Transverse colon (tissue), 4 donors: ENCODE data around the gene AREL1. TPM values are rescaled to one million over a fixed set of nuclear protein-coding genes. Genes with fewer than 3 reads are reported as not detected.

Experiments used
- DNase-seq: peaks from one replicate; pipeline ENCODE4 v3.0.0-alpha.2; 2019
- H3K27ac ChIP-seq, 4 donors: fragments of 200-600 bp; sonication (generic); 2 replicates each; pipeline ENCODE4 v1.5.1; 2016 to 2018; ENCODE audit warnings: inconsistent platforms in 4 of 4
- H3K27me3 ChIP-seq: fragments of 200-600 bp; sonication (generic); 2 replicates; pipeline ENCODE4 v1.5.1; 2017; ENCODE audit warnings: inconsistent platforms
- H3K36me3 ChIP-seq, 4 donors: fragments of 200-600 bp; sonication (generic); 2 replicates each; pipeline ENCODE4 v1.5.1; 2017 to 2019; ENCODE audit warnings: inconsistent platforms in 4 of 4
- H3K4me1 ChIP-seq, 4 donors: fragments of 200-600 bp; sonication (generic); 2 replicates each; pipeline ENCODE4 v1.5.1; 2017 to 2020; ENCODE audit warnings: inconsistent platforms in 4 of 4
- H3K4me3 ChIP-seq, 4 donors: fragments of 200-600 bp; sonication (generic); 1 replicate in 1 of 4; 2 replicates in 3 of 4; pipeline versions ENCODE4 v1.5.1 to v1.6.1; 2017 to 2019; ENCODE audit warnings: inconsistent platforms in 4 of 4
- H3K9me3 ChIP-seq, 2 donors: fragments of 200-600 bp; sonication (generic); 2 replicates each; pipeline ENCODE4 v1.5.1; 2017 to 2019; ENCODE audit warnings: inconsistent platforms in 2 of 2
- EP300 ChIP-seq: sonication (generic); formaldehyde crosslinking; IDR thresholded peaks from one replicate; pipeline ENCODE4 v1.6.1; 2017; ENCODE audit warnings: antibody characterized with exemption, low read depth
- POLR2A ChIP-seq: fragments of 450-650 bp; IDR thresholded peaks from one replicate; pipeline ENCODE4 v1.6.1; 2016; ENCODE audit warnings: antibody characterized with exemption, mild to moderate bottlenecking, moderate library complexity
- POLR2AphosphoS5 ChIP-seq, 3 donors: sonication (generic); formaldehyde crosslinking; IDR thresholded peaks; one replicate each; pipeline ENCODE4 v1.6.1; 2016; ENCODE audit warnings: antibody characterized with exemption in 3 of 3
- WGBS, 2 donors: methylation state at CpG; one replicate each; pipeline ENCODE4 v1.1.5; 2018; ENCODE audit warnings: low coverage in 1 of 2; 5-methylcytosine and 5-hydroxymethylcytosine counted together
- in situ Hi-C, 4 donors: fragments of 200-750 bp; cut with MboI; loops; one replicate each; pipeline versions ENCODE4 v1.15.0 to v1.15.1; 2017; ENCODE audit warnings: low sequenced_read_pairs in 3 of 4, low pct_ligation_motif_present in 1 of 4, low pct_unique_long_range_greater_than_20kb in 1 of 4
- intact Hi-C: fragments of 100-400 bp; cut with DNase I; formaldehyde crosslinking; loops from one replicate; pipeline ENCODE4 v1.15.1; 2023; ENCODE audit warnings: low total_unique reads
- total RNA-seq, 4 donors: library from RNA; depleted of rRNA; stranded (reverse); fragments of >200 nt; gene quantifications; one replicate each; pipeline ENCODE4 v1.1.0, GENCODE V29; 2016
- TF ChIP-seq, protein P1 (sequence below), 5 experiments: fragments of 200-600 bp in 3 of 5; fragments of 450-650 bp in 2 of 5; sonication (generic) in 3 of 5; IDR thresholded peaks; 1 replicate in 2 of 5; 2 replicates in 3 of 5; pipeline ENCODE4 v1.5.1; 2016 to 2017; ENCODE audit warnings: antibody characterized with exemption in 5 of 5, inconsistent platforms in 3 of 5, mild to moderate bottlenecking in 2 of 5, moderate library complexity in 1 of 5

Gene AREL1
- total RNA-seq, 4 donors from 2014 or later, result 22.4 to 57.1 (median 41.1) TPM

- intact Hi-C loops (no loop called here), in situ Hi-C loops (no loop called here)
- 60% methylated on average over 6 of the region's 6 CpGs; no CpG with 5 or more reads in 1 of the 2 donors for WGBS, 2 donors
These were observed 93.2 kb downstream of the AREL1 start for GRCh38 chr14:74619672-74620131.

DNA sequence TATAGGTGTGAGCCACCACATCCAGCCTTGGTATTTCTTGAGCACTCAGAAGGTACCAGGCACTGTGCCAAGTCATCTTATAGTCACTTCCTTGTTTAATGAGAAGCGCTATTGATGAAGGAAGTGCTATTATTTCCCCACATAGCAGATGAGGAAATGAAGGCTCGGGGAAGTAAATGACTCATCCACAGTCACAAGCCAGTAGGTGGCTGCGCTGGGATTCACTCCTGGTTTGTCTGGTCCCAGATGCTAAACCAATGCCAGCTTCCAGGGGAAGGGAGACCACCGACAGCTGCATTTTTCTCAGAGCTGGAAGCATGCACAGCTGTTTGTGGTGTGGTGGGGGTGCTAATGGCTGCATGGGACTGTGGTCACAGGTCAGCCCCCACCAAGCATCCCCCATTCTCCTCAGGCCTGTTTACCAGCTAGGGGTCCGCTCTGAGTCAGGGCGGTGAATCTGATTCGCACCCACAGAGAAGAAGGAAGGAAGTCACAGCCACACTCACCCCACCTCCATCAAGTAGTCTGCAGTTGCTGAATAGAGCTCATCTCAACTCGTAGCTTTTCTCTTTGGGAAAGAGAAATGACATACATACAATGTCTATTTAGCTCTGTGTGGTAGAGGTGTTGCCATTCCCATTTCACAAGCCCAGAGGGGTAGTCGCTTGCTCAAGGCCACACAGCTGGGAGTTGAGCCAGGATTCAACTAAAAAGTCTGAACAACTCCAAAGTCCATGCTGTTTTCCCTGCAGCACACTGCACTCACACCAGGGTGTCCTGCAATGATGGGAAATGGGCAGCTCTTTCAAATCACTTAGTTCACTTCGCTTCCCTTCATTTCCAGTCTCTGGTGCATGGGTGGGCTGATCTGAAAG, 94.6 kb downstream of the AREL1 start:
- peak overlapping the region; percentile 33 to 50 (median 46) for H3K27ac ChIP-seq
- no peak overlapping the region for H3K4me3 ChIP-seq
- no peak for TF ChIP-seq POLR2A
- no peak for TF ChIP-seq POLR2AphosphoS5 (IDR thresholded peaks at IDR 0.05)
- TF ChIP-seq EP300, result no peak
- TF ChIP-seq, protein P1, sequence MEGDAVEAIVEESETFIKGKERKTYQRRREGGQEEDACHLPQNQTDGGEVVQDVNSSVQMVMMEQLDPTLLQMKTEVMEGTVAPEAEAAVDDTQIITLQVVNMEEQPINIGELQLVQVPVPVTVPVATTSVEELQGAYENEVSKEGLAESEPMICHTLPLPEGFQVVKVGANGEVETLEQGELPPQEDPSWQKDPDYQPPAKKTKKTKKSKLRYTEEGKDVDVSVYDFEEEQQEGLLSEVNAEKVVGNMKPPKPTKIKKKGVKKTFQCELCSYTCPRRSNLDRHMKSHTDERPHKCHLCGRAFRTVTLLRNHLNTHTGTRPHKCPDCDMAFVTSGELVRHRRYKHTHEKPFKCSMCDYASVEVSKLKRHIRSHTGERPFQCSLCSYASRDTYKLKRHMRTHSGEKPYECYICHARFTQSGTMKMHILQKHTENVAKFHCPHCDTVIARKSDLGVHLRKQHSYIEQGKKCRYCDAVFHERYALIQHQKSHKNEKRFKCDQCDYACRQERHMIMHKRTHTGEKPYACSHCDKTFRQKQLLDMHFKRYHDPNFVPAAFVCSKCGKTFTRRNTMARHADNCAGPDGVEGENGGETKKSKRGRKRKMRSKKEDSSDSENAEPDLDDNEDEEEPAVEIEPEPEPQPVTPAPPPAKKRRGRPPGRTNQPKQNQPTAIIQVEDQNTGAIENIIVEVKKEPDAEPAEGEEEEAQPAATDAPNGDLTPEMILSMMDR (IDR thresholded peaks at IDR 0.05), result no peak
- intact Hi-C loops (no loop called here), in situ Hi-C loops (no loop called here)
- DNase-seq, result peak; percentile 46
- 39 to 50% methylated on average over 1 to 10 of the region's 10 CpGs for WGBS, 2 donors
- peaks cover 0 to 28% (median 20%) of the 10 kb centered on the region in 4 donors for H3K4me1 ChIP-seq
- no peaks in the 10 kb centered on the region for H3K9me3 ChIP-seq
- H3K36me3 ChIP-seq, result no peaks in the 10 kb centered on the region
- H3K27me3 ChIP-seq, result no peaks in the 10 kb centered on the region

More at GRCh38 chr14:74619672-74620131, 93.2 kb downstream of the AREL1 start:
- no peaks in the 10 kb centered on the region for H3K36me3 ChIP-seq
- peak overlapping the region; percentile 34 to 50 (median 46) for H3K27ac ChIP-seq
- H3K4me1 ChIP-seq, result peaks cover 0 to 28% (median 20%) of the 10 kb centered on the region in 4 donors
- H3K27me3 ChIP-seq, result no peaks in the 10 kb centered on the region
- H3K9me3 ChIP-seq, result no peaks in the 10 kb centered on the region
- H3K4me3 ChIP-seq, result no peak overlapping the region
- peak; percentile 59 for DNase-seq
- TF ChIP-seq POLR2A, result no peak
- peak in 1 of 3 donors; percentile 26 for TF ChIP-seq POLR2AphosphoS5 (IDR thresholded peaks at IDR 0.05)
- TF ChIP-seq, protein P1 (IDR thresholded peaks at IDR 0.05), result no peak
- TF ChIP-seq EP300, result no peak

DNA sequence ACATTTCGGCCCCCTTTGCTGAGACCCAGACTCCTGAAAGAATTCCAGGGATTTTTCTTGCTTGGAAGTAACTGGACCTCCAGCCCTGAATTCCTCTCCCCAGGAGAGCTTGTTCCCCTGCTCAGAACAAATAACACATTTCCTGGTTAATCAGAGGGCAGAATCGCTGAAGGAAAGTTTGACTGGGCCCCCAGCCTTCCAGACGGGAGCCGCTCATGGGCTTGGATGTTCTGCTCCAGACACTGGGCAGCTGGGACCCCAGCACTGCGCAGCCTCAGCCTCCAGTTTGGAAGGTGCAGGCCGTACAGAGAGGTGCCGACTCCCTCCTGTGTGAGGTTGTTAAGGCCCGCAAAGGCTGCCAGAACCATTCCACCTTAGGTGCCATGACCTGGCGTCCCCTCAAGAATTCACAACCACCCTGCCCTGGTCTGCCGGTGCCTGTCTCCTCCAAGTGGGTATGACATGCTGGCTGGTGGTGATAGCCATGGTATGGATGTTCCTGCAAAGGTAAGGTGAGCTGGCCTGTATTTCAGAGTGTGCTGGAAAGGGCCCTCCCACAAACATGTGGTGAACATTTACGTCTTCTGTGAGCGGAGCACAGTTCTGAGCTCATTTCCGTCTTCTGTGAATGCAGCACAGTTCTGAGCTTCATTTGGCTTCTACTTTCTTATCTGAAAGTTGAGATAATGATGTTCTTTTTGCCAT, 95.7 kb downstream of the AREL1 start:
- no peaks in the 10 kb centered on the region for H3K36me3 ChIP-seq
- no peaks in the 10 kb centered on the region for H3K9me3 ChIP-seq
- intact Hi-C loops, result no loop called here
- TF ChIP-seq POLR2A (no peak), POLR2AphosphoS5 (IDR thresholded peaks at IDR 0.05) (no peak), EP300 (no peak)
- TF ChIP-seq, protein P1 (IDR thresholded peaks at IDR 0.05), result no peak
- WGBS, 2 donors, result 89 to 93% methylated on average over 3 to 13 of the region's 13 CpGs
- in situ Hi-C loops, result no loop called here
- no peak for DNase-seq
- no peak overlapping the region for H3K4me3 ChIP-seq
- H3K27me3 ChIP-seq, result peaks cover 2% of the 10 kb centered on the region
- H3K4me1 ChIP-seq, result peaks cover 0 to 35% (median 25%) of the 10 kb centered on the region in 4 donors
- no peak overlapping the region for H3K27ac ChIP-seq

DNA sequence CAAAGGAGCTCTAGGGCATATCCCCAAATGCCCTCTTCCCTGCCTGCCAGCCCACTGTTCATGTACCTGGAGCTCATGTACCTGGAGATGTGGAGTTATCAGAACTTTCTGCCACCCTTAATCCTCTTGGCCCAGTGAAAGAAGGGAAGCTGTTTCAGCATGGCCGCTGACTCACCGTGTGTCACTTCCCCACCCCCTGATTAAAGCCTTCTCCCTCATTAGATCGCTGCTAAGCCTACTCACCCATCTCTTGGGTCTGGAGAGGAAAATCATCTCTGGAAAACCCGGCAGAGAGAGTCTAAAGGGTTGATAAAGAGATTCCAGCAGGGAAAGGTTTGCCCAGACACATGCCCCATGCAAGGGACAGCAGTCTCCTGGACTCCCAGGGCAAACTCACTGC, 96.4 kb downstream of the AREL1 start:
- intact Hi-C loops (no loop called here), in situ Hi-C loops (no loop called here)
- no peak overlapping the region for H3K4me3 ChIP-seq
- no peaks in the 10 kb centered on the region for H3K9me3 ChIP-seq
- no peak for TF ChIP-seq POLR2AphosphoS5 (IDR thresholded peaks at IDR 0.05)
- no peak for TF ChIP-seq EP300
- TF ChIP-seq POLR2A, result no peak
- TF ChIP-seq, protein P1 (IDR thresholded peaks at IDR 0.05), result no peak
- no peak for DNase-seq
- no peak overlapping the region for H3K27ac ChIP-seq
- WGBS, 2 donors, result 69% methylated on average over 4 of the region's 4 CpGs; no CpG with 5 or more reads in 1 of the 2 donors
- H3K4me1 ChIP-seq, result peaks cover 0 to 41% (median 32%) of the 10 kb centered on the region in 4 donors
- H3K36me3 ChIP-seq, result no peaks in the 10 kb centered on the region
- H3K27me3 ChIP-seq, result peaks cover 9% of the 10 kb centered on the region
